Thymus (tissue), 11 donors: ENCODE measurements around the gene CPT1A. TPM values are rescaled to one million over a fixed set of nuclear protein-coding genes. Genes with fewer than 3 reads are reported as not detected.

Source experiments
- DNase-seq, 9 donors: peaks; one replicate each; pipeline ENCODE4 v3.0.0-alpha.2; 2013; ENCODE audit warnings: low spot score in 9 of 9, low read depth in 6 of 9, missing footprints in 1 of 9
- H3K27ac ChIP-seq, 2 donors: one replicate each; pipeline ENCODE4 v1.5.1; 2013; ENCODE audit warnings: control low read depth in 1 of 2, low read depth in 1 of 2, low read length in 1 of 2, mild to moderate bottlenecking in 1 of 2, moderate library complexity in 1 of 2
- H3K27me3 ChIP-seq, 2 donors: one replicate each; pipeline ENCODE4 v1.5.1; 2013; ENCODE audit warnings: low read length in 1 of 2; ENCODE audit not compliant: control insufficient read depth in 2 of 2, insufficient read depth in 1 of 2
- H3K36me3 ChIP-seq, 2 donors: one replicate each; pipeline ENCODE4 v1.5.1; 2013; ENCODE audit warnings: low read length in 1 of 2, mild to moderate bottlenecking in 1 of 2, moderate library complexity in 1 of 2; ENCODE audit not compliant: control insufficient read depth in 2 of 2, insufficient read depth in 2 of 2
- H3K4me1 ChIP-seq, 2 donors: one replicate each; pipeline ENCODE4 v1.5.1; 2013; ENCODE audit warnings: low read length in 2 of 2; ENCODE audit not compliant: control insufficient read depth in 2 of 2, insufficient read depth in 2 of 2
- H3K4me3 ChIP-seq, 2 donors: one replicate each; pipeline ENCODE4 v1.5.1; 2013; ENCODE audit warnings: low read length in 2 of 2, control low read depth in 1 of 2, mild to moderate bottlenecking in 1 of 2
- H3K9me3 ChIP-seq, 2 donors: one replicate each; pipeline ENCODE4 v1.5.1; 2013; ENCODE audit warnings: low read length in 1 of 2, mild to moderate bottlenecking in 1 of 2; ENCODE audit not compliant: control insufficient read depth in 2 of 2, insufficient read depth in 1 of 2
- WGBS: extraction: QIAGEN DNeasy Blood & Tissue Kit; methylation state at CpG from one replicate; pipeline ENCODE4 v1.1.7; 2013; 5-methylcytosine and 5-hydroxymethylcytosine counted together
- polyA plus RNA-seq: library from polyadenylated mRNA; stranded (reverse); fragments of 200-250 nt; gene quantifications from one replicate; pipeline ENCODE4 v1.2.3, GENCODE V29; 2013
- total RNA-seq: library from RNA; stranded (reverse); fragments of 120-200 nt; gene quantifications from one replicate; pipeline ENCODE4 v1.2.4, GENCODE V29; 2013
- donor health status: healthy.

Gene CPT1A
- total and polyA plus RNA-seq, 2 donors: 7.1 to 19.0 TPM

DNA sequence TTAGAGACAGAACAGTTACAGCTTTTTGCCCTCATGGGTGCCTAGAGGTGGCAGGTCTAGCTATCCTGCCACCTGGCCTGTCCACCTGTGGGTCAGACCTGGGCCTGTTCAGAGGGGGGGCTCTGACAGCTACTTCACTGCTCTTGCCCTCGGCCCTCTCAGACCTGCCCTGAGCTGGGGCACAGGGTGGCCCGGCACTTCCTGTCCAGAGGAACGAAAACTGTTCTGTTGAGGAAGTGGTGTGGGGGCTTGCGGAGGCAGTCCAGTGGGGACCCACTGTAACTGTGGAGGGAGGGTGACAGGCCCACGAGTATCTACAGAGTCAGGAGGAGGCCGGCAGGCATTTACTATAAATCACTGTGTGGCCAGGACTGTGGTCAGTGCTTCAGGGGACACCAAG lies 106.6 kb downstream of the CPT1A start:
- WGBS: 87% methylated on average over 6 of the region's 6 CpGs
- H3K36me3 ChIP-seq: peaks cover 0 to 5% of the 10 kb centered on the region in 2 donors
- H3K4me3 ChIP-seq: no peak overlapping the region
- H3K27ac ChIP-seq: no peak overlapping the region
- H3K4me1 ChIP-seq: no peaks in the 10 kb centered on the region
- no peaks in the 10 kb centered on the region for H3K27me3 ChIP-seq
- H3K9me3 ChIP-seq: no peaks in the 10 kb centered on the region
- no peak for DNase-seq

- no peaks in the 10 kb centered on the region for H3K4me1 ChIP-seq
- 97% methylated on average over 7 of the region's 7 CpGs for WGBS
Observed at GRCh38 chr11:68734111-68734510, 107.6 kb downstream of the CPT1A start.

GRCh38 chr11:68727783-68728182 lies 113.9 kb downstream of the CPT1A start:
- 95% methylated on average over 6 of the region's 6 CpGs for WGBS
- Histone ChIP-seq H3K4me1 (no peaks in the 10 kb centered on the region), H3K27ac (no peak overlapping the region), H3K9me3 (no peaks in the 10 kb centered on the region), H3K36me3 (no peaks in the 10 kb centered on the region), H3K4me3 (no peak overlapping the region), H3K27me3 (no peaks in the 10 kb centered on the region)
- no peak for DNase-seq

More at GRCh38 chr11:68734111-68734510, 107.6 kb downstream of the CPT1A start:
- Histone ChIP-seq H3K36me3 (peaks cover 0 to 5% of the 10 kb centered on the region in 2 donors), H3K27me3 (no peaks in the 10 kb centered on the region), H3K4me3 (no peak overlapping the region), H3K9me3 (no peaks in the 10 kb centered on the region), H3K27ac (no peak overlapping the region)
- no peak for DNase-seq

- Histone ChIP-seq H3K36me3 (no peaks in the 10 kb centered on the region), H3K9me3 (no peaks in the 10 kb centered on the region), H3K4me1 (no peaks in the 10 kb centered on the region), H3K27me3 (no peaks in the 10 kb centered on the region), H3K4me3 (no peak overlapping the region), H3K27ac (no peak overlapping the region)
- DNase-seq: no peak
- WGBS: 78% methylated on average over 4 of the region's 4 CpGs
Observed at GRCh38 chr11:68724293-68724692, 117.4 kb downstream of the CPT1A start.

DNA sequence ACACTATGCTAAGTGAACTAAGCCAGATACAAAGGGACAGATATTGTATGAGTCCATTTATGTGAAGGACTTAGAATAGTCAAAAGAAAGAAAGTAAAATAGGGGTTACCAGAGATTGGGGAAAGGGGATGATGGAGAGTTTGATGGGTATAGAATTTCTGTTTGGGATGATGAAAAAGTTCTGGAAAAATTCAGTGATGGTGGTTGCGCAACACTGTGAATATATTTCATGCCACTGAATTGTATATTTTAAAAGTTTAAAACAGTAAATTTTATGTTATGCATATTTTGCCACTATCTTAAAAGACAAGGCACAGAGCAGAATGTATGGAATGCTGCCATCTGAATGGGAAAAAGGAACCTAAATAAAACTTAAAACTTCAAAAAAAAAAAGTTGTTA lies 119.6 kb downstream of the CPT1A start:
- no peak overlapping the region for H3K27ac ChIP-seq
- no peaks in the 10 kb centered on the region for H3K36me3 ChIP-seq
- peaks cover 0 to 3% of the 10 kb centered on the region in 2 donors for H3K9me3 ChIP-seq
- no peaks in the 10 kb centered on the region for H3K4me1 ChIP-seq
- H3K27me3 ChIP-seq: no peaks in the 10 kb centered on the region
- no peak overlapping the region for H3K4me3 ChIP-seq
- WGBS: 100% methylated on average over 1 of the region's 1 CpG
- no peak for DNase-seq

DNA sequence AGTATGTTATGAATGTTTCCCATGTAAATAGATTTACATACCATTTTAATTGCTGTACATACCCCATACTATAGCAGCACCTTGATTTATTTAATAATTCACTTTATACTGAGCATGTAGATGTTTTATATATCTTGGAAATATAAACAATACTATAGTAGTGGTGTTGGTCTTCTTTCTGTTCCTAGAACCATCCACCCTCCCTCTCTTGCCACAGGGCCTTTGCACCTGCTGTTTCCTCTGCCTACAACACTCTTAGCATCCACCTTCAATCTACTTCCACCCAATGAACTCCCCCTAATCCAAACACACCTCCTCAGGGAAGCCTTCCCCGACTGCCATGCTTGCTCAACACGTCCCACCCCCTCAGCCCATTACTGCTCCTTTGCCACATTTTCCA lies 120.6 kb downstream of the CPT1A start:
- DNase-seq: no peak
- no peaks in the 10 kb centered on the region for H3K4me1 ChIP-seq
- H3K4me3 ChIP-seq: no peak overlapping the region
- H3K36me3 ChIP-seq: no peaks in the 10 kb centered on the region
- WGBS: 97% methylated on average over 2 of the region's 2 CpGs
- no peak overlapping the region for H3K27ac ChIP-seq
- H3K27me3 ChIP-seq: no peaks in the 10 kb centered on the region
- H3K9me3 ChIP-seq: peaks cover 0 to 3% of the 10 kb centered on the region in 2 donors

- no peaks in the 10 kb centered on the region for H3K27me3 ChIP-seq
- WGBS: 97% methylated on average over 11 of the region's 11 CpGs
- no peak overlapping the region for H3K4me3 ChIP-seq
- H3K27ac ChIP-seq: no peak overlapping the region
- no peak for DNase-seq
- no peaks in the 10 kb centered on the region for H3K4me1 ChIP-seq
- peaks cover 0 to 3% of the 10 kb centered on the region in 2 donors for H3K9me3 ChIP-seq
- H3K36me3 ChIP-seq: no peaks in the 10 kb centered on the region
Observed at GRCh38 chr11:68715456-68716122, 126.1 kb downstream of the CPT1A start.

- H3K27ac ChIP-seq: no peak overlapping the region
- peaks cover 0 to 3% of the 10 kb centered on the region in 2 donors for H3K9me3 ChIP-seq
- no peak for DNase-seq
- H3K4me3 ChIP-seq: no peak overlapping the region
- WGBS: 95% methylated on average over 23 of the region's 23 CpGs
- H3K36me3 ChIP-seq: no peaks in the 10 kb centered on the region
- H3K4me1 ChIP-seq: no peaks in the 10 kb centered on the region
- no peaks in the 10 kb centered on the region for H3K27me3 ChIP-seq
Observed at GRCh38 chr11:68714060-68714856, 127.5 kb downstream of the CPT1A start.

DNA sequence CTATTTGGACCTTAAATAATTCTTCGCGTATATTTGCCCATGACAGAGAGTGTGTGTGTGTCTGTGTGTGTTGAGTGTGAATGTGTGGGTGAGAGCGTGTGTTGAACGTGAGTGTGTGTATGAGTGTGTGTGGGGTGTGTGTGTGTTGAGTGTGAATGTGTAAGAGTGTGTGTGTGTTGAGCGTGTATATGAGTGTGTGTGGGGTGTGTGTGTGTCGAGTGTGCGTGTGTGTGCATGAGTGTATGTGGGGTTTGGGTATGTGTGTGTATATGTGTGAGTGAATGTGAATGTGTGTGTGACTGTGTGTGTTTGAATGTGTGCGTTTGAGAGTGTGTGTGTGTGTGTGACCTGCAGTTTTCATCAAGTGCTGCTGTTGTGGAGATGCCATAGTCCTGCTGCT lies 130.6 kb downstream of the CPT1A start:
- H3K36me3 ChIP-seq: no peaks in the 10 kb centered on the region
- peaks cover 0 to 4% of the 10 kb centered on the region in 2 donors for H3K4me1 ChIP-seq
- H3K4me3 ChIP-seq: no peak overlapping the region
- no peaks in the 10 kb centered on the region for H3K9me3 ChIP-seq
- H3K27me3 ChIP-seq: no peaks in the 10 kb centered on the region
- WGBS: 97% methylated on average over 8 of the region's 8 CpGs
- H3K27ac ChIP-seq: no peak overlapping the region
- DNase-seq: no peak
